Astrocyte (in vitro differentiated cells and primary cell): ENCODE data around the gene MAP7D3. TPM values are rescaled to one million over a fixed set of nuclear protein-coding genes. Genes with fewer than 3 reads are reported as not detected.
A peak's percentile ranks its signal among the peaks of the same experiment; 100 is the strongest.

ENCODE experiments used
- DNase-seq: peaks from one replicate; pipeline ENCODE4 v3.0.0-alpha.2; 2010; ENCODE audit warnings: low read depth
- FAIRE-seq: peaks from 2 replicates; lab custom pipeline; 2011; peaks lifted over from hg19 to GRCh38; lab: Jason Lieb, UNC
- H2AFZ ChIP-seq: 2 replicates; pipeline ENCODE4 v1.6.0; 2012; ENCODE audit warnings: low read depth, low read length, inconsistent platforms
- H3K27ac ChIP-seq: 2 replicates; pipeline ENCODE4 v1.5.1; 2011; ENCODE audit warnings: low read depth, low read length, inconsistent platforms
- H3K27me3 ChIP-seq: 2 replicates; pipeline ENCODE4 v1.6.0; 2011; ENCODE audit warnings: low read length, inconsistent platforms; ENCODE audit not compliant: insufficient read depth
- H3K36me3 ChIP-seq: 2 replicates; pipeline ENCODE4 v1.5.1; 2011; ENCODE audit warnings: low read length, inconsistent platforms; ENCODE audit not compliant: insufficient read depth
- H3K4me1 ChIP-seq: 2 replicates; pipeline ENCODE4 v1.5.1; 2011; ENCODE audit warnings: low read length, inconsistent platforms; ENCODE audit not compliant: insufficient read depth
- H3K4me2 ChIP-seq: 2 replicates; pipeline ENCODE4 v1.6.0; 2012; ENCODE audit warnings: low read length, inconsistent platforms
- H3K4me3 ChIP-seq: 2 replicates; pipeline ENCODE4 v1.5.1; 2011; ENCODE audit warnings: low read depth, mild to moderate bottlenecking, low read length, inconsistent platforms; ENCODE audit not compliant: insufficient read depth
- H3K79me2 ChIP-seq: 2 replicates; pipeline ENCODE4 v1.6.0; 2012; ENCODE audit warnings: mild to moderate bottlenecking, low read length, inconsistent platforms; ENCODE audit not compliant: insufficient read depth
- H3K9ac ChIP-seq: 2 replicates; pipeline ENCODE4 v1.6.0; 2012; ENCODE audit warnings: mild to moderate bottlenecking, low read length, inconsistent platforms
- H3K9me3 ChIP-seq: 2 replicates; pipeline ENCODE4 v1.5.1; 2012; ENCODE audit warnings: low read depth, mild to moderate bottlenecking, low read length, inconsistent platforms; ENCODE audit not compliant: insufficient read depth
- H4K20me1 ChIP-seq: 2 replicates; pipeline ENCODE4 v1.6.0; 2012; ENCODE audit warnings: low read length, inconsistent platforms; ENCODE audit not compliant: insufficient read depth
- H3K27ac Mint-ChIP-seq: one replicate; pipeline ENCODE4 v1.8.0; 2021; ENCODE audit warnings: mild to moderate bottlenecking, mixed read lengths; ENCODE audit not compliant: unreplicated experiment
- H3K27me3 Mint-ChIP-seq: one replicate; pipeline ENCODE4 v1.8.0; 2021; ENCODE audit warnings: low read depth, mixed read lengths; ENCODE audit not compliant: unreplicated experiment
- H3K36me3 Mint-ChIP-seq: one replicate; pipeline ENCODE4 v1.8.0; 2021; ENCODE audit warnings: low read depth, mixed read lengths; ENCODE audit not compliant: unreplicated experiment
- H3K4me1 Mint-ChIP-seq: one replicate; pipeline ENCODE4 v1.8.0; 2021; ENCODE audit warnings: low read depth, mixed read lengths; ENCODE audit not compliant: unreplicated experiment
- H3K4me3 Mint-ChIP-seq: one replicate; pipeline ENCODE4 v1.8.0; 2021; ENCODE audit warnings: mild to moderate bottlenecking, moderate library complexity, mixed read lengths; ENCODE audit not compliant: unreplicated experiment
- H3K9me3 Mint-ChIP-seq: one replicate; pipeline ENCODE4 v1.8.0; 2021; ENCODE audit warnings: mild to moderate bottlenecking, mixed read lengths; ENCODE audit not compliant: unreplicated experiment
- CTCF ChIP-seq: IDR thresholded peaks from 2 replicates; pipeline ENCODE4 v1.5.1; 2011; ENCODE audit warnings: low read depth, mild to moderate bottlenecking, inconsistent platforms, low read length, moderate library complexity; ENCODE audit not compliant: insufficient read depth
- EZH2 ChIP-seq: IDR thresholded peaks from 2 replicates; pipeline ENCODE4 v1.6.1; 2012; ENCODE audit warnings: mild to moderate bottlenecking, low read length, inconsistent platforms; ENCODE audit not compliant: insufficient read depth
- total RNA-seq: library from RNA; stranded (reverse); gene quantifications from 2 replicates; pipeline ENCODE4 v1.2.1, GENCODE V29; 2021

Gene MAP7D3
- total RNA-seq, 1 donor from 2014 or later, result 19.4 TPM

- H3K4me1 Mint-ChIP-seq, result peaks cover 7% of the 10 kb centered on the region
- Histone ChIP-seq H3K36me3 (peaks cover 32% of the 10 kb centered on the region), H2AFZ (no peak overlapping the region), H3K4me1 (peaks cover 6% of the 10 kb centered on the region), H3K4me3 (no peak overlapping the region), H3K9me3 (no peaks in the 10 kb centered on the region), H3K9ac (no peak overlapping the region), H3K27me3 (no peaks in the 10 kb centered on the region), H3K79me2 (no peaks in the 10 kb centered on the region), H3K27ac (no peak overlapping the region), H4K20me1 (no peaks in the 10 kb centered on the region), H3K4me2 (peak overlapping the region; percentile 29)
- H3K4me3 Mint-ChIP-seq, result no peak overlapping the region
- no peak for DNase-seq
- H3K36me3 Mint-ChIP-seq, result peaks cover 15% of the 10 kb centered on the region
- FAIRE-seq, result peak; percentile 34
- no peak overlapping the region for H3K27ac Mint-ChIP-seq
- no peaks in the 10 kb centered on the region for H3K27me3 Mint-ChIP-seq
- TF ChIP-seq CTCF (no peak), EZH2 (no peak)
- H3K9me3 Mint-ChIP-seq, result no peaks in the 10 kb centered on the region
Measured at GRCh38 chrX:136220540-136220939, 30.7 kb downstream of the MAP7D3 start.

GRCh38 chrX:136219893-136220292 is 31.3 kb downstream of the MAP7D3 start:
- FAIRE-seq, result peak; percentile 45
- peaks cover 15% of the 10 kb centered on the region for H3K36me3 Mint-ChIP-seq
- H3K79me2 ChIP-seq, result no peaks in the 10 kb centered on the region
- H2AFZ ChIP-seq, result no peak overlapping the region
- no peak overlapping the region for H3K9ac ChIP-seq
- H3K9me3 Mint-ChIP-seq, result no peaks in the 10 kb centered on the region
- H3K4me3 Mint-ChIP-seq, result no peak overlapping the region
- DNase-seq, result no peak
- H3K4me3 ChIP-seq, result no peak overlapping the region
- TF ChIP-seq EZH2, result no peak
- TF ChIP-seq CTCF, result no peak
- no peak overlapping the region for H3K4me2 ChIP-seq
- H3K4me1 ChIP-seq, result peaks cover 12% of the 10 kb centered on the region
- no peaks in the 10 kb centered on the region for H3K27me3 Mint-ChIP-seq
- peaks cover 11% of the 10 kb centered on the region for H3K4me1 Mint-ChIP-seq
- no peaks in the 10 kb centered on the region for H3K27me3 ChIP-seq
- no peaks in the 10 kb centered on the region for H4K20me1 ChIP-seq
- H3K27ac ChIP-seq, result no peak overlapping the region
- H3K27ac Mint-ChIP-seq, result no peak overlapping the region
- H3K36me3 ChIP-seq, result peaks cover 31% of the 10 kb centered on the region
- H3K9me3 ChIP-seq, result no peaks in the 10 kb centered on the region

- Mint-ChIP-seq H3K27ac (peak overlapping the region; percentile 72), H3K36me3 (peaks cover 6% of the 10 kb centered on the region), H3K27me3 (no peaks in the 10 kb centered on the region), H3K4me1 (peaks cover 11% of the 10 kb centered on the region), H3K9me3 (peaks cover 2% of the 10 kb centered on the region), H3K4me3 (no peak overlapping the region)
- no peaks in the 10 kb centered on the region for H3K9me3 ChIP-seq
- DNase-seq (peak; percentile 59), FAIRE-seq (peak; percentile 23)
- no peaks in the 10 kb centered on the region for H4K20me1 ChIP-seq
- TF ChIP-seq CTCF (no peak), EZH2 (no peak)
- H2AFZ ChIP-seq, result no peak overlapping the region
- no peaks in the 10 kb centered on the region for H3K79me2 ChIP-seq
- no peak overlapping the region for H3K4me3 ChIP-seq
- no peak overlapping the region for H3K4me2 ChIP-seq
- no peaks in the 10 kb centered on the region for H3K27me3 ChIP-seq
- H3K36me3 ChIP-seq, result peaks cover 16% of the 10 kb centered on the region
- H3K4me1 ChIP-seq, result peaks cover 18% of the 10 kb centered on the region
- H3K27ac ChIP-seq, result peak overlapping the region; percentile 2
- no peak overlapping the region for H3K9ac ChIP-seq
Measured at GRCh38 chrX:136215559-136215958, 35.6 kb downstream of the MAP7D3 start.
